H1 (cell line): ENCODE data around the gene KRT76. TPM values are rescaled to one million over a fixed set of nuclear protein-coding genes. Genes with fewer than 3 reads are reported as not detected.

Experiments
- CHD2 ChIP-seq: IDR thresholded peaks from 2 replicates; pipeline ENCODE4 v1.6.1; 2012; ENCODE audit warnings: low read length, improper control_type of control experiment
- GTF2F1 ChIP-seq: IDR thresholded peaks from 2 replicates; pipeline ENCODE4 v1.6.1; 2012; ENCODE audit warnings: low read depth, low read length, improper control_type of control experiment, borderline replicate concordance
- HDAC2 ChIP-seq, 2 experiments: fragments of 300-600 bp in 1 of 2; sonication (generic) in 1 of 2; IDR thresholded peaks; 2 replicates each; pipeline ENCODE4 v1.6.1; 2011 to 2012; ENCODE audit warnings: low read depth in 2 of 2, low read length in 2 of 2, mild to moderate bottlenecking in 2 of 2, moderate library complexity in 2 of 2, borderline replicate concordance in 1 of 2, inconsistent platforms in 1 of 2
- JUND ChIP-seq: IDR thresholded peaks from 2 replicates; pipeline ENCODE4 v1.6.1; 2011; ENCODE audit warnings: mild to moderate bottlenecking, improper control_type of control experiment, low read length
- polyA plus RNA-seq, 7 experiments: library from polyadenylated mRNA; depleted of rRNA in 3 of 7; stranded (reverse) in 5 of 7; unstranded in 2 of 7; fragments of >200 nt in 5 of 7; fragments of 200-250 nt in 2 of 7; gene quantifications; 1 replicate in 5 of 7; 2 replicates in 1 of 7; 4 replicates in 1 of 7; pipeline versions ENCODE4 v1.2.1 to v1.2.3, GENCODE V29; 2011 to 2013; ENCODE audit warnings: missing spikeins in 2 of 7, mixed read lengths in 2 of 7
- total RNA-seq: library from RNA; stranded (reverse); fragmentation: NEBNext Ultra II Directional; extraction: Animal tissue kit (Norgen Biotek cat#: 25700); gene quantifications from 2 replicates; pipeline ENCODE4 v1.2.1, GENCODE V29; 2021

KRT76 gene
- total and polyA plus RNA-seq, 2 of the 8 experiments (the other 6 are each of a cell fraction or from before 2014, with no cell fraction given) = not detected

DNA sequence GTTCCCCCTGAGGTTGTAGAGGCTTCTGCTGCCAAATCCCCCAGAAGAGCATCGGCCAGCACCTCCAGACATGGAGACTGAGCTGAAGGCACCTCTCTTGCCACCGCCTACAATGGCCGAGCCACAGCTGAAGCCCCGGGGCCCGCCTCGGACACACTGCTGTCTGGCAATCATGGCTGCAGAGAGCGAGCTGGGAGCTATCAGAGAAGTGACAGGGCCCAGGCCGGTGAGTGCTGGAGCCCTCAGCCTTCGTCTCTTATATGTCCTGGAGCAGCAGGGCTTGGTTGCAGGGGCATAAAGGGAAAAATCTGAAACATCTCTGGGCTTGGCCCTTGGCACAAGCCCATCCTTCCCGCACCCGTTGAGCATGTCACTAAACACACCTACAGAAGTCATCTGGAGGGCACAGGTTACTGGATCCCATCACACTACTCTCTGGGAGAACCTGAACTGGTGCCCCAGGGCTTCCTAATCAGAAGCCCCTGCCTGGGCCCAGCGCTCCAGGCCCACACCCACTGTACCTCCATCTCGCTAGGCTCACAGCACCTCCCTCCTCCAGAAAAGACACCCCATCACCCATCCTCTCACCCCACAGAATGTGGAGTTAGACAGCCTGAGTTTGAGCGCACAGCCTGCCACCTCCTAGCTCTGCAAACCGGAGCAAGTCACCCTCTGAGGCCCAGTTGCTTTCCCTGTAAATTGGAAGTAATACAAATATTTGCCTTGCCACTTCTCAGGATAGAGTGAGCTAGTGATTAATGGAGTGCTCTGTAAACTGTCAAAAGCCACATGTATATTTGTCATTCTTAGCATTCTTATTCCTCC, 37.0 kb upstream of the KRT76 start, which contains the start of gene KRT4 (continued):
- TF ChIP-seq CHD2 (no peak), JUND (no peak), GTF2F1 (no peak), HDAC2 (IDR thresholded peaks at IDR 0.05; ENCODE audit: borderline replicate concordance in 1 of 2, low read depth in 2 of 2, low read length in 2 of 2) (no peak)
